Nephron progenitor cell (in vitro differentiated cells): ENCODE measurements around the gene RERE.
"Not testable (repeated sequence)": the region's sequence is repeated elsewhere in the genome, so short reads cannot be mapped to it uniquely, and the experiment has no call there.

Experiments
- DNase-seq: peaks from one replicate; pipeline ENCODE4 v3.0.0; 2021
- H3K27ac Mint-ChIP-seq: 2 replicates; pipeline ENCODE4 v1.8.0; 2021; ENCODE audit warnings: mild to moderate bottlenecking, moderate library complexity, mixed read lengths
- H3K27me3 Mint-ChIP-seq: 2 replicates; pipeline ENCODE4 v1.8.0; 2021; ENCODE audit warnings: mild to moderate bottlenecking, low read depth, mixed read lengths; ENCODE audit not compliant: poor library complexity
- H3K36me3 Mint-ChIP-seq: 2 replicates; pipeline ENCODE4 v1.8.0; 2021; ENCODE audit warnings: low read depth, mixed read lengths
- H3K4me1 Mint-ChIP-seq: 2 replicates; pipeline ENCODE4 v1.8.0; 2021; ENCODE audit warnings: mixed read lengths
- H3K4me3 Mint-ChIP-seq: 2 replicates; pipeline ENCODE4 v1.8.0; 2021; ENCODE audit warnings: mild to moderate bottlenecking, moderate library complexity, mixed read lengths
- H3K9me3 Mint-ChIP-seq: 2 replicates; pipeline ENCODE4 v1.8.0; 2021; ENCODE audit warnings: mild to moderate bottlenecking, moderate library complexity, mixed read lengths
- CTCF ChIP-seq: fragments of 200-600 bp; sonication (generic); IDR thresholded peaks from 2 replicates; pipeline ENCODE4 v1.5.0; 2021; ENCODE audit warnings: antibody characterized with exemption

RERE gene

GRCh38 chr1:8598783-8599182 lies 218.7 kb downstream of the RERE start:
- peaks cover 10% of the 10 kb centered on the region for H3K9me3 Mint-ChIP-seq
- TF ChIP-seq CTCF = no peak
- peak overlapping the region; percentile 92 for H3K27ac Mint-ChIP-seq
- DNase-seq = peak; percentile 15
- peaks cover 63% of the 10 kb centered on the region for H3K4me1 Mint-ChIP-seq
- H3K36me3 Mint-ChIP-seq = peaks cover 26% of the 10 kb centered on the region
- no peaks in the 10 kb centered on the region for H3K27me3 Mint-ChIP-seq
- H3K4me3 Mint-ChIP-seq = no peak overlapping the region

GRCh38 chr1:8598060-8598724 lies 219.2 kb downstream of the RERE start:
- peaks cover 32% of the 10 kb centered on the region for H3K36me3 Mint-ChIP-seq
- no peak overlapping the region for H3K4me3 Mint-ChIP-seq
- no peaks in the 10 kb centered on the region for H3K27me3 Mint-ChIP-seq
- H3K4me1 Mint-ChIP-seq = peaks cover 63% of the 10 kb centered on the region
- H3K27ac Mint-ChIP-seq = peak overlapping the region; percentile 92
- H3K9me3 Mint-ChIP-seq = peaks cover 15% of the 10 kb centered on the region
- DNase-seq = no peak
- no peak for TF ChIP-seq CTCF

GRCh38 chr1:8597455-8597854 lies 220.0 kb downstream of the RERE start:
- DNase-seq = no peak
- peaks cover 34% of the 10 kb centered on the region for H3K36me3 Mint-ChIP-seq
- no peak for TF ChIP-seq CTCF
- H3K4me3 Mint-ChIP-seq = no peak overlapping the region
- H3K4me1 Mint-ChIP-seq = peaks cover 64% of the 10 kb centered on the region
- H3K27me3 Mint-ChIP-seq = no peaks in the 10 kb centered on the region
- H3K27ac Mint-ChIP-seq = peak overlapping the region; percentile 92
- peaks cover 15% of the 10 kb centered on the region for H3K9me3 Mint-ChIP-seq

- no peak for DNase-seq
- Mint-ChIP-seq H3K36me3 (peaks cover 29% of the 10 kb centered on the region), H3K27me3 (no peaks in the 10 kb centered on the region), H3K9me3 (peaks cover 10% of the 10 kb centered on the region), H3K4me1 (peaks cover 73% of the 10 kb centered on the region), H3K4me3 (no peak overlapping the region), H3K27ac (peak overlapping the region; percentile 55)
- no peak for TF ChIP-seq CTCF
Measured at GRCh38 chr1:8595941-8596340, 221.5 kb downstream of the RERE start.

- Mint-ChIP-seq H3K27ac (peak overlapping the region; percentile 18), H3K4me1 (peaks cover 77% of the 10 kb centered on the region), H3K9me3 (peaks cover 10% of the 10 kb centered on the region), H3K36me3 (peaks cover 33% of the 10 kb centered on the region), H3K4me3 (no peak overlapping the region), H3K27me3 (no peaks in the 10 kb centered on the region)
- DNase-seq = no peak
- no peak for TF ChIP-seq CTCF
Measured at GRCh38 chr1:8595332-8595731, 222.1 kb downstream of the RERE start.

- DNase-seq, H3K4me3 Mint-ChIP-seq, H3K27me3 Mint-ChIP-seq: not testable (repeated sequence)
- Mint-ChIP-seq H3K4me1 (peaks cover 71% of the 10 kb centered on the region), H3K27ac (peak overlapping the region; percentile 19), H3K9me3 (peaks cover 10% of the 10 kb centered on the region), H3K36me3 (peaks cover 44% of the 10 kb centered on the region)
Measured at GRCh38 chr1:8593292-8593691, 224.1 kb downstream of the RERE start.
